Measurements from ENCODE around the gene SMURF2.

- TF ChIP-seq CTCF (IDR thresholded peaks at IDR 0.05) (no peak), POLR2A (IDR thresholded peaks at IDR 0.05) (no peak)
These were observed 62.3 kb downstream of the SMURF2 start for GRCh38 chr17:64599827-64600226.

All from breast epithelium (tissue), 3 donors.